GM23248 (cell line): ENCODE measurements around the gene ATP6V1G3. TPM values are rescaled to one million over a fixed set of nuclear protein-coding genes. Genes with fewer than 3 reads are reported as not detected.

Experiments used
- DNase-seq: peaks from one replicate; pipeline ENCODE4 v3.0.0-alpha.2; 2015
- H2AFZ ChIP-seq: fragments of 200-600 bp; sonication (generic); 2 replicates; pipeline ENCODE4 v1.6.1; 2016; ENCODE audit warnings: antibody characterized with exemption
- H3F3A ChIP-seq: fragments of 200-600 bp; sonication (generic); 2 replicates; pipeline ENCODE4 v1.6.1; 2016; ENCODE audit warnings: mild to moderate bottlenecking, antibody characterized with exemption, mixed run types; ENCODE audit not compliant: insufficient read depth
- H3K27ac ChIP-seq: fragments of 200-600 bp; sonication (generic); 2 replicates; pipeline ENCODE4 v1.5.1; 2016; ENCODE audit warnings: mild to moderate bottlenecking
- H3K27me3 ChIP-seq: fragments of 200-600 bp; sonication (generic); replicated peaks from 2 replicates; pipeline ENCODE4 v1.6.1; 2016; ENCODE audit warnings: mild to moderate bottlenecking; ENCODE audit not compliant: insufficient read depth
- H3K36me3 ChIP-seq: fragments of 200-600 bp; sonication (generic); 2 replicates; pipeline ENCODE4 v1.6.1; 2016; ENCODE audit warnings: low read depth, mild to moderate bottlenecking
- H3K4me1 ChIP-seq: fragments of 200-600 bp; sonication (generic); 2 replicates; pipeline ENCODE4 v1.6.1; 2016; ENCODE audit warnings: mild to moderate bottlenecking; ENCODE audit not compliant: insufficient read depth
- H3K4me2 ChIP-seq: fragments of 200-600 bp; sonication (generic); one replicate; pipeline ENCODE4 v1.6.1; 2016; ENCODE audit warnings: mild to moderate bottlenecking; ENCODE audit not compliant: unreplicated experiment
- H3K4me3 ChIP-seq: fragments of 200-600 bp; sonication (generic); 2 replicates; pipeline ENCODE4 v1.5.1; 2016; ENCODE audit warnings: mild to moderate bottlenecking
- H3K79me2 ChIP-seq: fragments of 200-600 bp; sonication (generic); 2 replicates; pipeline ENCODE4 v1.6.1; 2016; ENCODE audit warnings: mild to moderate bottlenecking; ENCODE audit not compliant: insufficient read depth
- H3K9ac ChIP-seq: fragments of 200-600 bp; sonication (generic); 2 replicates; pipeline ENCODE4 v1.6.1; 2016; ENCODE audit warnings: mild to moderate bottlenecking
- H3K9me2 ChIP-seq: fragments of 200-600 bp; sonication (generic); 2 replicates; pipeline ENCODE4 v1.6.1; 2016; ENCODE audit warnings: mixed run types, mild to moderate bottlenecking, moderate library complexity; ENCODE audit not compliant: insufficient read depth
- H3K9me3 ChIP-seq: fragments of 200-600 bp; sonication (generic); one replicate; pipeline ENCODE4 v1.6.1; 2017; ENCODE audit warnings: low read depth
- H4K20me1 ChIP-seq: fragments of 200-600 bp; sonication (generic); 2 replicates; pipeline ENCODE4 v1.6.0; 2016; ENCODE audit not compliant: insufficient read depth
- EZH2 ChIP-seq: fragments of 200-600 bp; sonication (generic); IDR thresholded peaks from 2 replicates; pipeline ENCODE4 v1.6.1; 2018; ENCODE audit warnings: antibody characterized with exemption, mild to moderate bottlenecking; ENCODE audit not compliant: insufficient read depth, poor library complexity, severe bottlenecking
- EZH2phosphoT487 ChIP-seq: fragments of 200-600 bp; sonication (generic); IDR thresholded peaks from 2 replicates; pipeline ENCODE4 v1.6.1; 2018; ENCODE audit warnings: antibody characterized with exemption, moderate library complexity, mild to moderate bottlenecking, low read depth; ENCODE audit not compliant: insufficient read depth
- WGBS, 2 experiments: methylation state at CpG; one replicate each; pipeline ENCODE4 v1.1.6; 2015 to 2017; ENCODE audit warnings: low lambda C conversion rate in 2 of 2, low coverage in 1 of 2; ENCODE audit errors: missing lambda C conversion rate in 2 of 2; 5-methylcytosine and 5-hydroxymethylcytosine counted together
- in situ Hi-C: fragments of 300-500 bp; cut with MboI; formaldehyde crosslinking; loops from 2 replicates; pipeline ENCODE4 v1.15.0; 2020
- polyA plus RNA-seq: library from polyadenylated mRNA; unstranded; fragments of >200 nt; fragmentation: Nextera tagmentation; extraction: Ambion mirVana; gene quantifications from 2 replicates; pipeline ENCODE4 v1.2.1, GENCODE V29; 2016
- total RNA-seq: library from RNA; depleted of rRNA; stranded (reverse); fragments of >200 nt; shearing (Covaris generic); gene quantifications from 2 replicates; pipeline ENCODE4 v1.2.3, GENCODE V29; 2014

The ATP6V1G3 gene
- total and polyA plus RNA-seq, 2 experiments from 2014 or later, result 1.3 TPM; not detected in 1

DNA sequence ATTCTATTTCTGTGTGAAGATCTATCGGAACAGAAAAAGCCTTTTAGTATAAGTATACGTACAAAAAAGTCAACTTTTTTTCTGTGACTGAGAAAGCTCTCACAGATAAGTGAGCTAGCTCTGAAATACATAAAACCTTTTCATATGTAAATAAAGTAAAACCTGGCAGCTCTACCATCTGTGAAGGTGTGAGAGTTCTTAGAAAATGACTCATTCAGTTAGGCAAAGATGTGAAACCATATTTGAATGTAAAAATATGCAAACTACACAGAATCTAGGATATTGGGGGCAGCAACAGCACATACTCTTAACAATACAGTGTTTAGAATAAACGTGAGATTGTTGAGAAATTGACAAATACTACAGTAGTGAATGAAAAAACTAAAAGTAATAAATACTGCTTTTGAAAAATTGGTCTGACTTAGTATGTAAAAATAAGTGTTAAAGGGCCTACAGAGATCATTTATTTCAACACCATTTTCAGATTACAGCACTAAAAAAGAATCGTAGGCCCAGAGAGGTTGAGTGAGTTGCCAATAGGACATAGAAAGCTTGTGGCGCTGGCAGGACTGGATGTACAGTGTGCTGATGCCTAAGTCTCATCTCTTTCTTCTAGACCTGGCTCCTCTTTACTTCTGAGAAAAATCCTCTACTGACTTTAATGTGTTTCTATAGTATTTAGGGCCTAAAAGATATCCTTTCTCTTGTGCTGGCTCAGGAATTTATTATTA is 19.8 kb downstream of the ATP6V1G3 start:
- in situ Hi-C loops, result no loop called here
- H3K4me3 ChIP-seq, result no peak overlapping the region

DNA sequence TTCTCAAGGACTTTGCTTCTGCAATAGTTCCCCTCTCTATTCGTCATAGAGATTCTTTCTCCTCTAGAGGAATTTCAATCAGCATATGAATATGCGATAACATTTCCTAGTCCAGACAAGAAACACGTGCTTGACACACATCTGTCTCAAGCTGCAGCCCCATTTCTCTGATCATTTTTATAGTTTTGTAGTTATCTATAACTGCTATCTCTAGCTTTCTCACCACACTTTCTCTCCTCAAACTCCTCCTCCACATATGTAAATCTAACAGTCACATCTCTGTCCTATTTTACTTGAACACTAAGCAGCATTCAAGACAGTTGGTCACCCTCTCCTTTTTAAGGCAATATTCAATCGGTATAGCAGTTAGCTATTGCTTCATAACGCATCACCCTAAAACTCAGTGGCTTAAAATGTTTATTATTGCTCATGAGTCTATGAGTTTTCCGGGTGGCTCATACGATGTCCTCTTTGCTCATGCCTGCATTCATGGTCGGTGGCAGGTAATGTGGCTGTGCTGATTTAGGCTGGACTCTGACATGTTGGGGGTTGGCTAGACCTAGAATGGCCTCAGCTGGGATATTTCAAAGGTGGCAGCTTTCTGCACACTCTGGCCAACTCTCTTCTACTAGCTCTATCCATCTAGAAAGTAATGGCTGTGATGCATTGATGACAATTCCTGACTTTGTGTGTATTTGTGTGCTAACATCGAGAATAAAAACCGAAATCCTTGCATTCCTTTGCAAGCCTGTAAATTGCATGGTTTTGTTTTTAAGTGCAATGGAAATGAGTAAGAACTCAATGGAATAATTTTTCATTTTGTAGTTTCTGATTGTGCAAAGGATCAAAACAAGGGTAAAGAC is 20.6 kb downstream of the ATP6V1G3 start:
- DNase-seq, result no peak
- no peaks in the 10 kb centered on the region for H3K9me2 ChIP-seq
- H4K20me1 ChIP-seq, result no peaks in the 10 kb centered on the region
- H3K9ac ChIP-seq, result no peak overlapping the region
- peaks cover 5% of the 10 kb centered on the region; the same call in 1 of the 2 replicates for H3K4me1 ChIP-seq
- no peaks in the 10 kb centered on the region for H3K79me2 ChIP-seq
- WGBS, 2 experiments, result 62 to 70% methylated on average over 10 of the region's 10 CpGs
- H2AFZ ChIP-seq, result peak overlapping the region; percentile 27; the same call in 1 of the 2 replicates
- no peaks in the 10 kb centered on the region for H3K9me3 ChIP-seq
- H3K27ac ChIP-seq, result no peak overlapping the region
- no peaks in the 10 kb centered on the region for H3K36me3 ChIP-seq
- H3K27me3 ChIP-seq, result no peaks in the 10 kb centered on the region
- no peak for TF ChIP-seq EZH2
- no peak for TF ChIP-seq EZH2phosphoT487
- in situ Hi-C loops, result no loop called here
- no peak overlapping the region for H3K4me2 ChIP-seq
- no peaks in the 10 kb centered on the region for H3F3A ChIP-seq
- no peak overlapping the region for H3K4me3 ChIP-seq

More for the DNA sequence above, 19.8 kb downstream of the ATP6V1G3 start:
- H3K79me2 ChIP-seq, result no peaks in the 10 kb centered on the region
- no peaks in the 10 kb centered on the region for H3K27me3 ChIP-seq
- DNase-seq, result no peak
- TF ChIP-seq EZH2phosphoT487 (no peak), EZH2 (no peak)
- H3K9me2 ChIP-seq, result no peaks in the 10 kb centered on the region
- H3K9ac ChIP-seq, result no peak overlapping the region
- H3K9me3 ChIP-seq, result no peaks in the 10 kb centered on the region
- no peaks in the 10 kb centered on the region for H4K20me1 ChIP-seq
- no peaks in the 10 kb centered on the region for H3F3A ChIP-seq
- no peak overlapping the region for H3K4me2 ChIP-seq
- H3K27ac ChIP-seq, result no peak overlapping the region
- WGBS, 2 experiments, result 76 to 81% methylated on average over 5 of the region's 5 CpGs
- H3K36me3 ChIP-seq, result no peaks in the 10 kb centered on the region
- peak overlapping the region; percentile 27 for H2AFZ ChIP-seq
- peaks cover 5% of the 10 kb centered on the region; the same call in 1 of the 2 replicates for H3K4me1 ChIP-seq

DNA sequence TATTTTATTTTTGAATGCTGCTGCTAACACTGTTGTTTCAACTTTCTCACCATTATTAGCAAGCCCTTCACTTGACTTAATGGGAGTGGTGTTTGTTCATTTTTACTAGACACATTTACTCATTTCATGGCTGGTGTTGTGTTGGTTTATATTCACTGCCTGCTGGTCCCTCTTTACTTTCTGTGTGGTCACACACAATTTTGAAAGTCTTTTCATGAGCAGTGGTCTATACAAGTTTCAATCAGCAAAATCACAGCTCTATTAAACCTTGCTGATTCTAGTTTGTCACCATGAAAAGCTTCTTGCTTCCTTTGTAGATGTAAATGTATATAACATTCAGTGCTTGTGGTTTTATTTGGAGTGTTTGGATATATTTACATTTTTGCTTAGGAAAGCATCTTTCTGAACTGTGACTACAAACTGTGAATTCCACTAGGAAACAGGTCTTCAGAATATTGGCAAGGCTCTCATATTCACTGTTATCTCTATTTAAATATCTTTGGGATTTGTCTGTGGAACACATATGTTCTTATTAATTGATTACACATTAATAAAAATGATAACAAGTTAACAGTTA is 22.8 kb downstream of the ATP6V1G3 start:
- no peaks in the 10 kb centered on the region for H3K79me2 ChIP-seq
- peak overlapping the region; percentile 3; the same call in 1 of the 2 replicates for H2AFZ ChIP-seq
- H3K36me3 ChIP-seq, result no peaks in the 10 kb centered on the region
- no peak overlapping the region for H3K27ac ChIP-seq
- no peak overlapping the region for H3K4me2 ChIP-seq
- peaks cover 5% of the 10 kb centered on the region; the same call in 1 of the 2 replicates for H3K4me1 ChIP-seq
- H3K9me2 ChIP-seq, result no peaks in the 10 kb centered on the region
- in situ Hi-C loops, result no loop called here
- H4K20me1 ChIP-seq, result no peaks in the 10 kb centered on the region
- H3K27me3 ChIP-seq, result no peaks in the 10 kb centered on the region
- H3K9me3 ChIP-seq, result no peaks in the 10 kb centered on the region
- TF ChIP-seq EZH2phosphoT487 (no peak), EZH2 (no peak)
- no peak for DNase-seq
- no peak overlapping the region for H3K4me3 ChIP-seq
- no peaks in the 10 kb centered on the region for H3F3A ChIP-seq
- H3K9ac ChIP-seq, result no peak overlapping the region

DNA sequence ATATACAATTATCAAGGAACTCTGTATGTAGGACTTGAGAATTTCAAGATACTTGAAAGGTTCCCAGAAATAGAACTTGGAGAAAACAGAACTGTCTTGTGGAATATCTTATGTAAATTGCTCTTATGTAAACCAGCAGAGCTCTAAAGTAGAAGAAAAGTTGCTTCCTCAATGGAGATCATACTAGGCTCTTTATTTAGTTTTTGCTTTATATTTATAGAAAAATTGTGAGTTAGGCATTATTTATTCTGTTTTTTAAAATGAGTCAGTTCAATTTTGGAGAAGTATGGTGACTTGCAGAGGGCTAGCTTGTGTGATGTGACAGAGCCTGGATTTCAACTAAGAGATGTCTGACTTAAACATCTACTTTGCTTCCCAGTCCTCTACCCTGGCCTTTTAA is 40.4 kb downstream of the ATP6V1G3 start:
- Histone ChIP-seq H3K79me2 (no peaks in the 10 kb centered on the region), H2AFZ (peak overlapping the region; percentile 29), H3F3A (peaks cover 44% of the 10 kb centered on the region), H3K4me3 (no peak overlapping the region), H3K27me3 (no peaks in the 10 kb centered on the region), H4K20me1 (no peaks in the 10 kb centered on the region), H3K9me3 (no peaks in the 10 kb centered on the region), H3K9ac (no peak overlapping the region), H3K9me2 (no peaks in the 10 kb centered on the region), H3K4me2 (no peak overlapping the region), H3K27ac (peak overlapping the region; percentile 74), H3K36me3 (no peaks in the 10 kb centered on the region), H3K4me1 (peaks cover 52% of the 10 kb centered on the region)
- TF ChIP-seq EZH2phosphoT487 (no peak), EZH2 (no peak)
- no peak for DNase-seq
- in situ Hi-C loops, result no loop called here
